Measurements from ENCODE around the gene ZNF503. TPM values are rescaled to one million over a fixed set of nuclear protein-coding genes. Genes with fewer than 3 reads are reported as not detected.

Gene ZNF503
- total and polyA plus RNA-seq, 2 experiments from 2014 or later, result 0.21 TPM; not detected in 1

GRCh38 chr10:75441196-75441595, 39.6 kb upstream of the ZNF503 start (continued):
- TF ChIP-seq CTCF (conservative IDR thresholded peaks at IDR 0.05; ENCODE audit: low read depth in 2 of 2) (no peak), EZH2phosphoT487 (IDR thresholded peaks at IDR 0.05; ENCODE audit: unreplicated experiment) (no peak)

- H3K4me3 ChIP-seq, result no peak overlapping the region
- H3K4me2 ChIP-seq, result no peak overlapping the region
- no peaks in the 10 kb centered on the region for H3K36me3 ChIP-seq (ENCODE audit: insufficient read depth)
- H3K27me3 Mint-ChIP-seq (ENCODE audit: insufficient read depth, low read depth, poor library complexity), result peaks cover 28% of the 10 kb centered on the region
- H3K27me3 ChIP-seq (ENCODE audit: insufficient read depth), result peaks cover 46% of the 10 kb centered on the region
- no peaks in the 10 kb centered on the region for H4K20me1 ChIP-seq (replicated peaks; ENCODE audit: insufficient read depth)
- H3K79me2 ChIP-seq (replicated peaks; ENCODE audit: insufficient read depth), result no peaks in the 10 kb centered on the region
- no peak overlapping the region for H3K27ac ChIP-seq (ENCODE audit: low read depth)
- ATAC-seq (no peak), DNase-seq (ENCODE audit: low spot score) (no peak)
- H3K9me2 ChIP-seq (ENCODE audit: insufficient read depth), result no peaks in the 10 kb centered on the region
- no peak overlapping the region for H3K27ac Mint-ChIP-seq
- peaks cover 6% of the 10 kb centered on the region; the same call in 1 of the 3 replicates for H3K36me3 Mint-ChIP-seq (ENCODE audit: low read depth)
- H2AFZ ChIP-seq, result no peak overlapping the region
- peaks cover 12% of the 10 kb centered on the region; the same call in 2 of the 3 replicates for H3K4me1 Mint-ChIP-seq
- no peaks in the 10 kb centered on the region for H3F3A ChIP-seq (replicated peaks; ENCODE audit: low read depth)
- H3K4me3 Mint-ChIP-seq, result no peak overlapping the region
- peaks cover 13% of the 10 kb centered on the region for H3K4me1 ChIP-seq (ENCODE audit: insufficient read depth)
- peaks cover 10% of the 10 kb centered on the region for H3K9me3 Mint-ChIP-seq
- TF ChIP-seq CTCF (conservative IDR thresholded peaks at IDR 0.05; ENCODE audit: low read depth in 2 of 2) (no peak), ZNF114 (CRISPR knock-in tag; IDR thresholded peaks at IDR 0.05) (no peak), REST (IDR thresholded peaks at IDR 0.05; ENCODE audit: unreplicated experiment) (no peak), CREB1 (CRISPR knock-in tag; IDR thresholded peaks at IDR 0.05; ENCODE audit: low read depth) (no peak), EZH2 (IDR thresholded peaks at IDR 0.05; ENCODE audit: low read depth, unreplicated experiment) (no peak), JUNB (IDR thresholded peaks at IDR 0.05; ENCODE audit: unreplicated experiment) (no peak), POLR2AphosphoS5 (IDR thresholded peaks at IDR 0.05; ENCODE audit: low read depth) (no peak), ETS1 (IDR thresholded peaks at IDR 0.05) (no peak)
Observed at GRCh38 chr10:75440271-75440793, 38.8 kb upstream of the ZNF503 start.
